ENCODE data around the gene RBM33. TPM values are rescaled to one million over a fixed set of nuclear protein-coding genes. Genes with fewer than 3 reads are reported as not detected.

Gene RBM33
- total and polyA plus RNA-seq, 9 of the 15 experiments (the other 6 are each of a cell fraction or from before 2014, with no cell fraction given), result 4.4 to 80.7 (median 27.3) TPM

DNA sequence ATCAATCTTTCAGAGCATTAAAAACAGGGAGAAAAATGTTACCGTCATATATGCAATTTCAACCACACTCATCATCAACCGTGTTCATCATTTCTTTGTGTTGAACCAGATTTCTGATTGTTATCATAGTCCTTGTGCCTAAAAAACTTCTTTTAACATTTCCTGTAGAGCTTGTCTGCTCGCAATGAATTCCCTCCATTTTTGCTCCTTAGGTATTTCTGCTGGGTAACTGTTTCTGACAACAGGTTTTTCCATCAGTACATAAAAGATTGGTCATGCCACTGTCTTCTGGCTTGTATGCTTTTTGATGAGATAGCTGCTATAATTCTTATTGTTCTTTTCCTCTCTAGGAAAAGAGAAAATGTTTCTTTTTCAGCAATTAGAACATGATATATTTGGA, 8.6 kb upstream of the RBM33 start (continued):
- TF ChIP-seq, protein P1, sequence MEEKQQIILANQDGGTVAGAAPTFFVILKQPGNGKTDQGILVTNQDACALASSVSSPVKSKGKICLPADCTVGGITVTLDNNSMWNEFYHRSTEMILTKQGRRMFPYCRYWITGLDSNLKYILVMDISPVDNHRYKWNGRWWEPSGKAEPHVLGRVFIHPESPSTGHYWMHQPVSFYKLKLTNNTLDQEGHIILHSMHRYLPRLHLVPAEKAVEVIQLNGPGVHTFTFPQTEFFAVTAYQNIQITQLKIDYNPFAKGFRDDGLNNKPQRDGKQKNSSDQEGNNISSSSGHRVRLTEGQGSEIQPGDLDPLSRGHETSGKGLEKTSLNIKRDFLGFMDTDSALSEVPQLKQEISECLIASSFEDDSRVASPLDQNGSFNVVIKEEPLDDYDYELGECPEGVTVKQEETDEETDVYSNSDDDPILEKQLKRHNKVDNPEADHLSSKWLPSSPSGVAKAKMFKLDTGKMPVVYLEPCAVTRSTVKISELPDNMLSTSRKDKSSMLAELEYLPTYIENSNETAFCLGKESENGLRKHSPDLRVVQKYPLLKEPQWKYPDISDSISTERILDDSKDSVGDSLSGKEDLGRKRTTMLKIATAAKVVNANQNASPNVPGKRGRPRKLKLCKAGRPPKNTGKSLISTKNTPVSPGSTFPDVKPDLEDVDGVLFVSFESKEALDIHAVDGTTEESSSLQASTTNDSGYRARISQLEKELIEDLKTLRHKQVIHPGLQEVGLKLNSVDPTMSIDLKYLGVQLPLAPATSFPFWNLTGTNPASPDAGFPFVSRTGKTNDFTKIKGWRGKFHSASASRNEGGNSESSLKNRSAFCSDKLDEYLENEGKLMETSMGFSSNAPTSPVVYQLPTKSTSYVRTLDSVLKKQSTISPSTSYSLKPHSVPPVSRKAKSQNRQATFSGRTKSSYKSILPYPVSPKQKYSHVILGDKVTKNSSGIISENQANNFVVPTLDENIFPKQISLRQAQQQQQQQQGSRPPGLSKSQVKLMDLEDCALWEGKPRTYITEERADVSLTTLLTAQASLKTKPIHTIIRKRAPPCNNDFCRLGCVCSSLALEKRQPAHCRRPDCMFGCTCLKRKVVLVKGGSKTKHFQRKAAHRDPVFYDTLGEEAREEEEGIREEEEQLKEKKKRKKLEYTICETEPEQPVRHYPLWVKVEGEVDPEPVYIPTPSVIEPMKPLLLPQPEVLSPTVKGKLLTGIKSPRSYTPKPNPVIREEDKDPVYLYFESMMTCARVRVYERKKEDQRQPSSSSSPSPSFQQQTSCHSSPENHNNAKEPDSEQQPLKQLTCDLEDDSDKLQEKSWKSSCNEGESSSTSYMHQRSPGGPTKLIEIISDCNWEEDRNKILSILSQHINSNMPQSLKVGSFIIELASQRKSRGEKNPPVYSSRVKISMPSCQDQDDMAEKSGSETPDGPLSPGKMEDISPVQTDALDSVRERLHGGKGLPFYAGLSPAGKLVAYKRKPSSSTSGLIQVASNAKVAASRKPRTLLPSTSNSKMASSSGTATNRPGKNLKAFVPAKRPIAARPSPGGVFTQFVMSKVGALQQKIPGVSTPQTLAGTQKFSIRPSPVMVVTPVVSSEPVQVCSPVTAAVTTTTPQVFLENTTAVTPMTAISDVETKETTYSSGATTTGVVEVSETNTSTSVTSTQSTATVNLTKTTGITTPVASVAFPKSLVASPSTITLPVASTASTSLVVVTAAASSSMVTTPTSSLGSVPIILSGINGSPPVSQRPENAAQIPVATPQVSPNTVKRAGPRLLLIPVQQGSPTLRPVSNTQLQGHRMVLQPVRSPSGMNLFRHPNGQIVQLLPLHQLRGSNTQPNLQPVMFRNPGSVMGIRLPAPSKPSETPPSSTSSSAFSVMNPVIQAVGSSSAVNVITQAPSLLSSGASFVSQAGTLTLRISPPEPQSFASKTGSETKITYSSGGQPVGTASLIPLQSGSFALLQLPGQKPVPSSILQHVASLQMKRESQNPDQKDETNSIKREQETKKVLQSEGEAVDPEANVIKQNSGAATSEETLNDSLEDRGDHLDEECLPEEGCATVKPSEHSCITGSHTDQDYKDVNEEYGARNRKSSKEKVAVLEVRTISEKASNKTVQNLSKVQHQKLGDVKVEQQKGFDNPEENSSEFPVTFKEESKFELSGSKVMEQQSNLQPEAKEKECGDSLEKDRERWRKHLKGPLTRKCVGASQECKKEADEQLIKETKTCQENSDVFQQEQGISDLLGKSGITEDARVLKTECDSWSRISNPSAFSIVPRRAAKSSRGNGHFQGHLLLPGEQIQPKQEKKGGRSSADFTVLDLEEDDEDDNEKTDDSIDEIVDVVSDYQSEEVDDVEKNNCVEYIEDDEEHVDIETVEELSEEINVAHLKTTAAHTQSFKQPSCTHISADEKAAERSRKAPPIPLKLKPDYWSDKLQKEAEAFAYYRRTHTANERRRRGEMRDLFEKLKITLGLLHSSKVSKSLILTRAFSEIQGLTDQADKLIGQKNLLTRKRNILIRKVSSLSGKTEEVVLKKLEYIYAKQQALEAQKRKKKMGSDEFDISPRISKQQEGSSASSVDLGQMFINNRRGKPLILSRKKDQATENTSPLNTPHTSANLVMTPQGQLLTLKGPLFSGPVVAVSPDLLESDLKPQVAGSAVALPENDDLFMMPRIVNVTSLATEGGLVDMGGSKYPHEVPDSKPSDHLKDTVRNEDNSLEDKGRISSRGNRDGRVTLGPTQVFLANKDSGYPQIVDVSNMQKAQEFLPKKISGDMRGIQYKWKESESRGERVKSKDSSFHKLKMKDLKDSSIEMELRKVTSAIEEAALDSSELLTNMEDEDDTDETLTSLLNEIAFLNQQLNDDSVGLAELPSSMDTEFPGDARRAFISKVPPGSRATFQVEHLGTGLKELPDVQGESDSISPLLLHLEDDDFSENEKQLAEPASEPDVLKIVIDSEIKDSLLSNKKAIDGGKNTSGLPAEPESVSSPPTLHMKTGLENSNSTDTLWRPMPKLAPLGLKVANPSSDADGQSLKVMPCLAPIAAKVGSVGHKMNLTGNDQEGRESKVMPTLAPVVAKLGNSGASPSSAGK (IDR thresholded peaks at IDR 0.05), result peak; percentile 43
- TF ChIP-seq, protein P2, sequence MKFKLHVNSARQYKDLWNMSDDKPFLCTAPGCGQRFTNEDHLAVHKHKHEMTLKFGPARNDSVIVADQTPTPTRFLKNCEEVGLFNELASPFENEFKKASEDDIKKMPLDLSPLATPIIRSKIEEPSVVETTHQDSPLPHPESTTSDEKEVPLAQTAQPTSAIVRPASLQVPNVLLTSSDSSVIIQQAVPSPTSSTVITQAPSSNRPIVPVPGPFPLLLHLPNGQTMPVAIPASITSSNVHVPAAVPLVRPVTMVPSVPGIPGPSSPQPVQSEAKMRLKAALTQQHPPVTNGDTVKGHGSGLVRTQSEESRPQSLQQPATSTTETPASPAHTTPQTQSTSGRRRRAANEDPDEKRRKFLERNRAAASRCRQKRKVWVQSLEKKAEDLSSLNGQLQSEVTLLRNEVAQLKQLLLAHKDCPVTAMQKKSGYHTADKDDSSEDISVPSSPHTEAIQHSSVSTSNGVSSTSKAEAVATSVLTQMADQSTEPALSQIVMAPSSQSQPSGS (CRISPR knock-in tag; IDR thresholded peaks at IDR 0.05), result no peak
- TF ChIP-seq L3MBTL2 (IDR thresholded peaks at IDR 0.05) (peak; percentile 11; the same call in 1 of the 2 replicates), ZNF24 (IDR thresholded peaks at IDR 0.05) (no peak), BRD4 (IDR thresholded peaks at IDR 0.05) (no peak), SAFB (IDR thresholded peaks at IDR 0.05; ENCODE audit: borderline replicate concordance, low read depth, low read length) (no peak), SETDB1 (IDR thresholded peaks at IDR 0.05; ENCODE audit: low read length) (no peak), NFIC (IDR thresholded peaks at IDR 0.05) (no peak), HDAC8 (tag; IDR thresholded peaks at IDR 0.05) (no peak), ZNF354B (CRISPR knock-in tag; IDR thresholded peaks at IDR 0.05) (no peak), CAMTA2 (CRISPR knock-in tag; conservative IDR thresholded peaks at IDR 0.05) (no peak), FOS (IDR thresholded peaks at IDR 0.05; ENCODE audit: extremely low read depth, insufficient read length) (no peak), POLR3G (IDR thresholded peaks at IDR 0.05; ENCODE audit: extremely low read depth, insufficient read length, insufficient replicate concordance) (no peak)

All from K562 (cell line).